HepG2 (cell line): ENCODE results near the gene SMAD6. TPM values are rescaled to one million over a fixed set of nuclear protein-coding genes. Genes with fewer than 3 reads are reported as not detected.

ENCODE experiments used
- FOXA1 ChIP-seq, 2 experiments: fragments of 450-650 bp in 1 of 2; sonication (generic) in 1 of 2; formaldehyde crosslinking in 1 of 2; IDR thresholded peaks; 2 replicates each; pipeline versions ENCODE4 v1.4.0 to v1.6.1; 2016 to 2020; ENCODE audit warnings: missing genetic modification reagents in 1 of 2
- HDAC1 ChIP-seq: sonication (generic); formaldehyde crosslinking; IDR thresholded peaks from 2 replicates; pipeline ENCODE4 v1.5.1; 2020; ENCODE audit warnings: mild to moderate bottlenecking, missing genetic modification reagents
- HHEX ChIP-seq: IDR thresholded peaks from 2 replicates; pipeline ENCODE4 v1.6.1; 2016; ENCODE audit warnings: control low read depth
- HNF1B ChIP-seq: sonication (generic); formaldehyde crosslinking; IDR thresholded peaks from 2 replicates; pipeline ENCODE4 v1.5.1; 2020; ENCODE audit warnings: mild to moderate bottlenecking, moderate library complexity, missing genetic modification reagents
- KMT2A ChIP-seq: sonication (generic); formaldehyde crosslinking; IDR thresholded peaks from 2 replicates; pipeline ENCODE4 v1.4.0; 2020; ENCODE audit warnings: missing genetic modification reagents
- MAFF ChIP-seq: IDR thresholded peaks from 2 replicates; pipeline ENCODE4 v1.6.1; 2011; ENCODE audit warnings: low read depth, low read length, improper control_type of control experiment
- NAIF1 ChIP-seq: sonication (generic); formaldehyde crosslinking; IDR thresholded peaks from 2 replicates; pipeline ENCODE4 v1.5.0; 2020; ENCODE audit warnings: mild to moderate bottlenecking, missing genetic modification reagents, borderline replicate concordance
- PCBP1 ChIP-seq: fragments of 200-400 bp; formaldehyde crosslinking; IDR thresholded peaks from 2 replicates; pipeline ENCODE4 v1.6.1; 2017; ENCODE audit warnings: mild to moderate bottlenecking, low read depth, low read length, borderline replicate concordance
- SOX13 ChIP-seq, 3 experiments: fragments of 450-650 bp in 1 of 3; sonication (generic) in 1 of 3; formaldehyde crosslinking in 1 of 3; IDR thresholded peaks in 2 of 3; conservative IDR thresholded peaks in 1 of 3; 2 replicates each; pipeline versions ENCODE4 v1.5.0 to v1.6.1; 2016 to 2020; ENCODE audit warnings: antibody characterized with exemption in 1 of 3, mild to moderate bottlenecking in 1 of 3, missing compliant biosample characterization in 1 of 3, missing genetic modification reagents in 1 of 3, moderate library complexity in 1 of 3
- SP5 ChIP-seq: IDR thresholded peaks from 2 replicates; pipeline ENCODE4 v1.6.1; 2016; ENCODE audit warnings: low read depth, borderline replicate concordance
- TGIF2 ChIP-seq: IDR thresholded peaks from 2 replicates; pipeline ENCODE4 v1.6.1; 2016; ENCODE audit warnings: control low read depth, missing compliant biosample characterization
- ZBTB42 ChIP-seq: sonication (generic); formaldehyde crosslinking; IDR thresholded peaks from 2 replicates; pipeline ENCODE4 v1.5.0; 2020; ENCODE audit warnings: mild to moderate bottlenecking, missing genetic modification reagents
- ZNF329 ChIP-seq: sonication (generic); formaldehyde crosslinking; IDR thresholded peaks from 2 replicates; pipeline ENCODE4 v1.9.0; 2021; ENCODE audit warnings: low read depth, mild to moderate bottlenecking, missing genetic modification reagents
- ZNF484 ChIP-seq: sonication (generic); formaldehyde crosslinking; IDR thresholded peaks from 2 replicates; pipeline ENCODE4 v1.5.1; 2020; ENCODE audit warnings: mild to moderate bottlenecking, low read depth, missing genetic modification reagents, borderline replicate concordance
- ZNF557 ChIP-seq: sonication (generic); formaldehyde crosslinking; IDR thresholded peaks from 2 replicates; pipeline ENCODE4 v1.4.0; 2020; ENCODE audit warnings: missing genetic modification reagents
- ZNF570 ChIP-seq: sonication (generic); formaldehyde crosslinking; IDR thresholded peaks from 2 replicates; pipeline ENCODE4 v1.4.0; 2020; ENCODE audit warnings: mild to moderate bottlenecking, missing genetic modification reagents, borderline replicate concordance
- ZNF629 ChIP-seq: sonication (generic); formaldehyde crosslinking; conservative IDR thresholded peaks from 2 replicates; pipeline ENCODE4 v1.5.0; 2020; ENCODE audit warnings: missing genetic modification reagents
- polyA plus RNA-seq, 8 experiments: library from polyadenylated mRNA; depleted of rRNA in 3 of 8; stranded (reverse) in 7 of 8; unstranded in 1 of 8; fragments of >200 nt; fragmentation: Illumina TruSeq in 4 of 8; extraction: Trizol in 4 of 8; gene quantifications; 2 replicates each; pipeline versions ENCODE4 v1.2.1 to v1.2.3, GENCODE V29; 2011 to 2016; ENCODE audit warnings: low read depth in 4 of 8, missing spikeins in 1 of 8, mixed read lengths in 1 of 8; ENCODE audit not compliant: insufficient read depth in 1 of 8
- total RNA-seq, 5 experiments: library from RNA; depleted of rRNA; stranded (reverse); fragments of >200 nt; fragmentation: Illumina TruSeq; extraction: Trizol; gene quantifications; 2 replicates each; pipeline ENCODE4 v1.2.3, GENCODE V29; 2016; ENCODE audit warnings: low read depth in 1 of 5
- TF ChIP-seq, protein P1 (sequence below): sonication (generic); formaldehyde crosslinking; IDR thresholded peaks from 2 replicates; pipeline ENCODE4 v1.4.0; 2020; ENCODE audit warnings: missing genetic modification reagents, borderline replicate concordance
- TF ChIP-seq, protein P2 (sequence below): conservative IDR thresholded peaks from 2 replicates; pipeline ENCODE4 v1.6.1; 2018; ENCODE audit warnings: missing genetic modification reagents
- TF ChIP-seq, protein P3 (sequence below): sonication (generic); formaldehyde crosslinking; IDR thresholded peaks from 2 replicates; pipeline ENCODE4 v1.4.0; 2020; ENCODE audit warnings: missing genetic modification reagents, borderline replicate concordance

Gene SMAD6
- total and polyA plus RNA-seq, 2 of the 13 experiments (the other 11 are each of a cell fraction or from before 2014, with no cell fraction given), result 3.3 to 4.4 TPM

GRCh38 chr15:66702035-66702786 lies at the start of gene SMAD6 (continued):
- TF ChIP-seq, protein P1, sequence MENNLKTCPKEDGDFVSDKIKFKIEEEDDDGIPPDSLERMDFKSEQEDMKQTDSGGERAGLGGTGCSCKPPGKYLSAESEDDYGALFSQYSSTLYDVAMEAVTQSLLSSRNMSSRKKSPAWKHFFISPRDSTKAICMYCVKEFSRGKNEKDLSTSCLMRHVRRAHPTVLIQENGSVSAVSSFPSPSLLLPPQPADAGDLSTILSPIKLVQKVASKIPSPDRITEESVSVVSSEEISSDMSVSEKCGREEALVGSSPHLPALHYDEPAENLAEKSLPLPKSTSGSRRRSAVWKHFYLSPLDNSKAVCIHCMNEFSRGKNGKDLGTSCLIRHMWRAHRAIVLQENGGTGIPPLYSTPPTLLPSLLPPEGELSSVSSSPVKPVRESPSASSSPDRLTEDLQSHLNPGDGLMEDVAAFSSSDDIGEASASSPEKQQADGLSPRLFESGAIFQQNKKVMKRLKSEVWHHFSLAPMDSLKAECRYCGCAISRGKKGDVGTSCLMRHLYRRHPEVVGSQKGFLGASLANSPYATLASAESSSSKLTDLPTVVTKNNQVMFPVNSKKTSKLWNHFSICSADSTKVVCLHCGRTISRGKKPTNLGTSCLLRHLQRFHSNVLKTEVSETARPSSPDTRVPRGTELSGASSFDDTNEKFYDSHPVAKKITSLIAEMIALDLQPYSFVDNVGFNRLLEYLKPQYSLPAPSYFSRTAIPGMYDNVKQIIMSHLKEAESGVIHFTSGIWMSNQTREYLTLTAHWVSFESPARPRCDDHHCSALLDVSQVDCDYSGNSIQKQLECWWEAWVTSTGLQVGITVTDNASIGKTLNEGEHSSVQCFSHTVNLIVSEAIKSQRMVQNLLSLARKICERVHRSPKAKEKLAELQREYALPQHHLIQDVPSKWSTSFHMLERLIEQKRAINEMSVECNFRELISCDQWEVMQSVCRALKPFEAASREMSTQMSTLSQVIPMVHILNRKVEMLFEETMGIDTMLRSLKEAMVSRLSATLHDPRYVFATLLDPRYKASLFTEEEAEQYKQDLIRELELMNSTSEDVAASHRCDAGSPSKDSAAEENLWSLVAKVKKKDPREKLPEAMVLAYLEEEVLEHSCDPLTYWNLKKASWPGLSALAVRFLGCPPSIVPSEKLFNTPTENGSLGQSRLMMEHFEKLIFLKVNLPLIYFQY (CRISPR knock-in tag), result no peak
- TF ChIP-seq HNF1B (CRISPR knock-in tag) (0 out of 2 replicates have a peak, but pooled peaks have one; percentile 53), ZNF329 (no peak), HHEX (CRISPR knock-in tag) (no peak), ZNF570 (CRISPR knock-in tag) (no peak), ZNF557 (CRISPR knock-in tag) (no peak), HDAC1 (peak; percentile 48; the same call in 1 of the 2 replicates), PCBP1 (0 out of 2 replicates have a peak, but pooled peaks have one; percentile 58), SOX13 (IDR thresholded peaks at IDR 0.05) (peak; percentile 45; the same call in 1 of the 2 replicates), SOX13 (CRISPR knock-in tag; conservative IDR thresholded peaks at IDR 0.05 in 1 of 2, IDR thresholded peaks at IDR 0.05 in 1 of 2) (peak in 1 of 2 experiments; percentile 75; a peak in 2 of 4 replicates), SP5 (no peak), ZNF629 (CRISPR knock-in tag) (no peak), TGIF2 (CRISPR knock-in tag) (0 out of 2 replicates have a peak, but pooled peaks have one; percentile 52), ZNF484 (no peak), NAIF1 (CRISPR knock-in tag) (no peak), ZBTB42 (CRISPR knock-in tag) (no peak), FOXA1 (IDR thresholded peaks at IDR 0.05) (no peak), FOXA1 (CRISPR knock-in tag; IDR thresholded peaks at IDR 0.05) (0 out of 2 replicates have a peak, but pooled peaks have one; percentile 16), MAFF (no peak), KMT2A (0 out of 2 replicates have a peak, but pooled peaks have one; percentile 47)
- TF ChIP-seq, protein P2, sequence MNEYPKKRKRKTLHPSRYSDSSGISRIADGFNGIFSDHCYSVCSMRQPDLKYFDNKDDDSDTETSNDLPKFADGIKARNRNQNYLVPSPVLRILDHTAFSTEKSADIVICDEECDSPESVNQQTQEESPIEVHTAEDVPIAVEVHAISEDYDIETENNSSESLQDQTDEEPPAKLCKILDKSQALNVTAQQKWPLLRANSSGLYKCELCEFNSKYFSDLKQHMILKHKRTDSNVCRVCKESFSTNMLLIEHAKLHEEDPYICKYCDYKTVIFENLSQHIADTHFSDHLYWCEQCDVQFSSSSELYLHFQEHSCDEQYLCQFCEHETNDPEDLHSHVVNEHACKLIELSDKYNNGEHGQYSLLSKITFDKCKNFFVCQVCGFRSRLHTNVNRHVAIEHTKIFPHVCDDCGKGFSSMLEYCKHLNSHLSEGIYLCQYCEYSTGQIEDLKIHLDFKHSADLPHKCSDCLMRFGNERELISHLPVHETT (CRISPR knock-in tag), result no peak; the same call in 1 of the 2 replicates
- TF ChIP-seq, protein P3, sequence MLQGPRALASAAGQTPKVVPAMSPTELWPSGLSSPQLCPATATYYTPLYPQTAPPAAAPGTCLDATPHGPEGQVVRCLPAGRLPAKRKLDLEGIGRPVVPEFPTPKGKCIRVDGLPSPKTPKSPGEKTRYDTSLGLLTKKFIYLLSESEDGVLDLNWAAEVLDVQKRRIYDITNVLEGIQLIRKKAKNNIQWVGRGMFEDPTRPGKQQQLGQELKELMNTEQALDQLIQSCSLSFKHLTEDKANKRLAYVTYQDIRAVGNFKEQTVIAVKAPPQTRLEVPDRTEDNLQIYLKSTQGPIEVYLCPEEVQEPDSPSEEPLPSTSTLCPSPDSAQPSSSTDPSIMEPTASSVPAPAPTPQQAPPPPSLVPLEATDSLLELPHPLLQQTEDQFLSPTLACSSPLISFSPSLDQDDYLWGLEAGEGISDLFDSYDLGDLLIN (CRISPR knock-in tag), result no peak
